ENCODE measurements around the gene DOC2A. TPM values are rescaled to one million over a fixed set of nuclear protein-coding genes. Genes with fewer than 3 reads are reported as not detected.

Gene DOC2A
- total and polyA plus RNA-seq, 2 donors (not counting 3 experiments of a cell fraction or from before 2014, with no cell fraction given) = 0.60 to 0.63 TPM

- H3K9ac ChIP-seq (replicated peaks; ENCODE audit: extremely low read depth, insufficient read depth, low read length) = no peak overlapping the region
- no peaks in the 10 kb centered on the region for H3K36me3 ChIP-seq (ENCODE audit: control insufficient read depth in 2 of 2, extremely low read depth in 1 of 2, insufficient read depth in 2 of 2, low read length in 2 of 2)
- dilution Hi-C loops (cut with MboI; ENCODE audit: extremely low pct_ligation_motif_present, low sequenced_read_pairs) (no loop called here), intact Hi-C loops (cut with micrococcal nuclease) (no loop called here)
- CTCF ChIA-PET = interaction anchor here (0.6 to 5.9 kb wide), 4 partner anchors 9 to 370 kb away, joined by 4 to 33 read pairs (median 10); partner anchors contain the start of gene TBX6
- no peaks in the 10 kb centered on the region for H4K20me1 ChIP-seq (replicated peaks; ENCODE audit: control insufficient read depth, extremely low read depth, insufficient read depth, low read length)
- H3K4me1 ChIP-seq (ENCODE audit: control insufficient read depth, extremely low read depth, insufficient read depth, low read length) = peaks cover 7% of the 10 kb centered on the region
- TF ChIP-seq GATA2 (IDR thresholded peaks at IDR 0.05; ENCODE audit: insufficient read depth, insufficient read length, low read depth, low read length) (no peak), MYC (IDR thresholded peaks at IDR 0.05; ENCODE audit: low read depth, low read length) (no peak), EZH2 (IDR thresholded peaks at IDR 0.05; ENCODE audit: borderline replicate concordance, low read depth, low read length, severe bottlenecking) (no peak), POLR2AphosphoS5 (IDR thresholded peaks at IDR 0.05; ENCODE audit: insufficient read depth, low read depth, low read length) (no peak), CTCF (IDR thresholded peaks at IDR 0.05; ENCODE audit: extremely low read depth in 1 of 2, insufficient read depth in 1 of 2, low read depth in 1 of 2, low read length in 2 of 2) (no peak), POLR2A (IDR thresholded peaks at IDR 0.05; ENCODE audit: low read depth, low read length) (no peak), FOS (IDR thresholded peaks at IDR 0.05; ENCODE audit: borderline replicate concordance, insufficient read depth, low read length) (no peak), JUN (IDR thresholded peaks at IDR 0.05; ENCODE audit: borderline replicate concordance, insufficient read depth, insufficient read length, low read depth) (no peak), MAX (IDR thresholded peaks at IDR 0.05; ENCODE audit: insufficient read depth, insufficient read length) (no peak)
- no peak overlapping the region for H3K4me2 ChIP-seq (ENCODE audit: insufficient read depth, low read length)
- BruUV-seq (replicated peaks) = no TSS peak
- no peaks in the 10 kb centered on the region for H3K9me1 ChIP-seq (replicated peaks; ENCODE audit: control insufficient read depth, extremely low read depth, insufficient read depth, low read length)
- POLR2A ChIA-PET = no interaction called here
- H3K4me3 ChIP-seq (replicated peaks in 1 of 3; ENCODE audit: insufficient read depth in 1 of 3, low read depth in 1 of 3, low read length in 3 of 3) = no peak overlapping the region
- DNase-seq (ENCODE audit: low read depth, low spot score) (no peak), FAIRE-seq (no peak)
- no peak overlapping the region for H3K27ac ChIP-seq (ENCODE audit: insufficient read depth, low read depth, low read length)
- H3K27me3 ChIP-seq (ENCODE audit: control insufficient read depth in 2 of 2, insufficient read depth in 2 of 2, low read length in 2 of 2) = no peaks in the 10 kb centered on the region
- H2AFZ ChIP-seq (ENCODE audit: low read depth, low read length) = no peak overlapping the region
- H3K79me2 ChIP-seq (ENCODE audit: control insufficient read depth, insufficient read depth, low read length) = no peaks in the 10 kb centered on the region
- no peaks in the 10 kb centered on the region for H3K9me3 ChIP-seq (replicated peaks; ENCODE audit: control insufficient read depth, insufficient read depth, low read length)
These were observed 35.4 kb upstream of the DOC2A start for GRCh38 chr16:30046178-30046577.

All from endothelial cell of umbilical vein (primary cell).